ENCODE results near the gene DNTTIP2.

DNA sequence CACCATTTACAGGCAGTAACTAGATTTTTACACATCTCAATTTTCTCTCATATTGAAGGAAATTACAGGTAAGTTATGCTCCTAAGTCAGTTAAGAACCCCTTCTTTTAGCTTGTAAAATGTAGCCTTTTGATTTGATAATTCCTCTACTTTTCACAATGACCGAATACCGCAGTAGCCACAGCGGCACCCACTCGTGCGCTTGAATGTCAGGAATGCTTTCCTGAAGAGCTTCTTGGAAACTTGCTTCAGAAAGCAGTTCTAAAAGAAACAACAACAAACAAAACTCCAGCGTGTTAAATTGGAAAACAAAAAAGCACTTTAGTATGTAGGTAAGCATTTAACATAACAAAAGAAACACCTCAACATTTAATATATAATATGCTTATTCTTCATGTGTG, 9.9 kb upstream of the DNTTIP2 start:
- no peak for TF ChIP-seq RAD21 (conservative IDR thresholded peaks at IDR 0.05)
- TF ChIP-seq, protein P1, sequence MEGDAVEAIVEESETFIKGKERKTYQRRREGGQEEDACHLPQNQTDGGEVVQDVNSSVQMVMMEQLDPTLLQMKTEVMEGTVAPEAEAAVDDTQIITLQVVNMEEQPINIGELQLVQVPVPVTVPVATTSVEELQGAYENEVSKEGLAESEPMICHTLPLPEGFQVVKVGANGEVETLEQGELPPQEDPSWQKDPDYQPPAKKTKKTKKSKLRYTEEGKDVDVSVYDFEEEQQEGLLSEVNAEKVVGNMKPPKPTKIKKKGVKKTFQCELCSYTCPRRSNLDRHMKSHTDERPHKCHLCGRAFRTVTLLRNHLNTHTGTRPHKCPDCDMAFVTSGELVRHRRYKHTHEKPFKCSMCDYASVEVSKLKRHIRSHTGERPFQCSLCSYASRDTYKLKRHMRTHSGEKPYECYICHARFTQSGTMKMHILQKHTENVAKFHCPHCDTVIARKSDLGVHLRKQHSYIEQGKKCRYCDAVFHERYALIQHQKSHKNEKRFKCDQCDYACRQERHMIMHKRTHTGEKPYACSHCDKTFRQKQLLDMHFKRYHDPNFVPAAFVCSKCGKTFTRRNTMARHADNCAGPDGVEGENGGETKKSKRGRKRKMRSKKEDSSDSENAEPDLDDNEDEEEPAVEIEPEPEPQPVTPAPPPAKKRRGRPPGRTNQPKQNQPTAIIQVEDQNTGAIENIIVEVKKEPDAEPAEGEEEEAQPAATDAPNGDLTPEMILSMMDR (IDR thresholded peaks at IDR 0.05; ENCODE audit: poor library complexity, severe bottlenecking): no peak
- no peak for TF ChIP-seq EZH2 (IDR thresholded peaks at IDR 0.05; ENCODE audit: borderline replicate concordance, insufficient read depth, low read length, poor library complexity, severe bottlenecking)

All from neural cell (in vitro differentiated cells).